Adrenal gland (tissue), 5 donors: ENCODE measurements around the gene AUTS2.

Experiments
- POLR2A ChIP-seq, 2 donors: fragments of 450-650 bp; IDR thresholded peaks; one replicate each; pipeline ENCODE4 v1.6.1; 2017; ENCODE audit warnings: antibody characterized with exemption in 2 of 2, mild to moderate bottlenecking in 2 of 2, moderate library complexity in 1 of 2
- TF ChIP-seq, protein P1 (sequence below), 6 experiments: fragments of 450-650 bp in 4 of 6; fragments of 200-600 bp in 2 of 6; sonication (generic) in 1 of 6; IDR thresholded peaks; 1 replicate in 5 of 6; 2 replicates in 1 of 6; pipeline versions ENCODE4 v1.5.1 to v1.8.0; 2016 to 2021; ENCODE audit warnings: antibody characterized with exemption in 6 of 6, mild to moderate bottlenecking in 2 of 6, moderate library complexity in 1 of 6
- donor health status: DM: no; HTN: no; CAD: no.

DNA sequence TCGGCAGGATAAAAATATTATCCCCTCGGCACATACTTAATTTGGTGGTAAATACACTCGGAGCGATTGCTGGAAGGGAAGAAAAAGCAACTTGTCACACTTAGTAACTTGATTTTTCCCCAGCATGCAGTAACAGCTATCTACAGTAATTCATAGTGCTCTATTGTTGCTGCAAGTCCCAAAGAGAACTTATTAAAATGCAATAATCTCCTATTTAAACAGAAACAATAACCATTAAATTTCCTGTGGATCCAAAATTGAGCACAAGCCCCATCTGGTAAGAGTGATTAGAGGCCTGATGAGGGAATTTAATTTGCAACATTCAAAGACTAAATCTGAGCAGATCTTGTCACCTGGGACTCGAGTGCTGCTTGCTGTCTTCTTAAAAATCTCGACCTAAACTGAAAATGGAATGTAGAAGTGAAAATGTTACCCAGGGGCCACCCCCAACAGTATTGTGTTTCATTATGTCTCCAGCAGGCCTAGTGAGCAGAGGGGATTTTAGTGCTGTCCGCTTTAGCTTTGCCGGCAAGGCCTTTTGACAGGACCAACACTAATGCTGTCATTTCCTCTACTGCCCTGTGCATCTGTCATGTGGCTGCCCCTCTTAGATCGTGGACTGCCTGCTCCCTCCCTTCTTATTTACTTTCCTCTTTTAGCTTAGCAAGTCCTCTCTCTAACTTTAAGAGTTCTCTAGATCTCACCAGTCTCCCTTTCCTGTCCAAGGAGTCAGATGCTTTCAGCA lies 639.7 kb downstream of the AUTS2 start:
- TF ChIP-seq, protein P1, sequence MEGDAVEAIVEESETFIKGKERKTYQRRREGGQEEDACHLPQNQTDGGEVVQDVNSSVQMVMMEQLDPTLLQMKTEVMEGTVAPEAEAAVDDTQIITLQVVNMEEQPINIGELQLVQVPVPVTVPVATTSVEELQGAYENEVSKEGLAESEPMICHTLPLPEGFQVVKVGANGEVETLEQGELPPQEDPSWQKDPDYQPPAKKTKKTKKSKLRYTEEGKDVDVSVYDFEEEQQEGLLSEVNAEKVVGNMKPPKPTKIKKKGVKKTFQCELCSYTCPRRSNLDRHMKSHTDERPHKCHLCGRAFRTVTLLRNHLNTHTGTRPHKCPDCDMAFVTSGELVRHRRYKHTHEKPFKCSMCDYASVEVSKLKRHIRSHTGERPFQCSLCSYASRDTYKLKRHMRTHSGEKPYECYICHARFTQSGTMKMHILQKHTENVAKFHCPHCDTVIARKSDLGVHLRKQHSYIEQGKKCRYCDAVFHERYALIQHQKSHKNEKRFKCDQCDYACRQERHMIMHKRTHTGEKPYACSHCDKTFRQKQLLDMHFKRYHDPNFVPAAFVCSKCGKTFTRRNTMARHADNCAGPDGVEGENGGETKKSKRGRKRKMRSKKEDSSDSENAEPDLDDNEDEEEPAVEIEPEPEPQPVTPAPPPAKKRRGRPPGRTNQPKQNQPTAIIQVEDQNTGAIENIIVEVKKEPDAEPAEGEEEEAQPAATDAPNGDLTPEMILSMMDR (IDR thresholded peaks at IDR 0.05): no peak
- TF ChIP-seq POLR2A (IDR thresholded peaks at IDR 0.05): no peak
